Tibial artery (tissue), 4 donors: ENCODE data around the gene HOXC5.

Experiments used
- DNase-seq, 2 donors: peaks; one replicate each; pipeline ENCODE4 v3.0.0-alpha.2; 2019
- H3K27ac ChIP-seq, 2 donors: fragments of 200-600 bp; sonication (generic) in 1 of 2; 1 replicate in 1 of 2; 2 replicates in 1 of 2; pipeline ENCODE4 v1.5.1; 2018 to 2019; ENCODE audit warnings: mild to moderate bottlenecking in 1 of 2
- H3K27me3 ChIP-seq, 2 donors: fragments of 200-600 bp; sonication (generic) in 1 of 2; one replicate each; pipeline versions ENCODE4 v1.5.1 to v1.6.0; 2016 to 2019
- H3K36me3 ChIP-seq, 3 donors: fragments of 200-600 bp; sonication (generic) in 2 of 3; one replicate each; pipeline ENCODE4 v1.5.1; 2016 to 2019; ENCODE audit warnings: mild to moderate bottlenecking in 2 of 3
- H3K4me1 ChIP-seq, 4 donors: fragments of 200-600 bp; sonication (generic) in 2 of 4; 1 replicate in 3 of 4; 2 replicates in 1 of 4; pipeline ENCODE4 v1.5.1; 2016 to 2019
- H3K4me3 ChIP-seq, 2 donors: fragments of 200-600 bp; sonication (generic) in 1 of 2; 1 replicate in 1 of 2; 2 replicates in 1 of 2; pipeline ENCODE4 v1.5.1; 2018 to 2019; ENCODE audit warnings: mild to moderate bottlenecking in 2 of 2
- H3K9me3 ChIP-seq, 3 donors: fragments of 200-600 bp; sonication (generic) in 1 of 3; one replicate each; pipeline ENCODE4 v1.5.1; 2016 to 2019
- intact Hi-C: fragments of 100-400 bp; cut with DNase I; formaldehyde crosslinking; loops from one replicate; pipeline ENCODE4 v1.15.0; 2023; ENCODE audit warnings: low total_unique reads
- TF ChIP-seq, protein P1 (sequence below), 2 experiments: fragments of 200-600 bp in 1 of 2; fragments of 450-650 bp in 1 of 2; IDR thresholded peaks; one replicate each; pipeline ENCODE4 v1.5.1; 2017 to 2019; ENCODE audit warnings: antibody characterized with exemption in 2 of 2, mild to moderate bottlenecking in 1 of 2, moderate library complexity in 1 of 2

The HOXC5 gene

DNA sequence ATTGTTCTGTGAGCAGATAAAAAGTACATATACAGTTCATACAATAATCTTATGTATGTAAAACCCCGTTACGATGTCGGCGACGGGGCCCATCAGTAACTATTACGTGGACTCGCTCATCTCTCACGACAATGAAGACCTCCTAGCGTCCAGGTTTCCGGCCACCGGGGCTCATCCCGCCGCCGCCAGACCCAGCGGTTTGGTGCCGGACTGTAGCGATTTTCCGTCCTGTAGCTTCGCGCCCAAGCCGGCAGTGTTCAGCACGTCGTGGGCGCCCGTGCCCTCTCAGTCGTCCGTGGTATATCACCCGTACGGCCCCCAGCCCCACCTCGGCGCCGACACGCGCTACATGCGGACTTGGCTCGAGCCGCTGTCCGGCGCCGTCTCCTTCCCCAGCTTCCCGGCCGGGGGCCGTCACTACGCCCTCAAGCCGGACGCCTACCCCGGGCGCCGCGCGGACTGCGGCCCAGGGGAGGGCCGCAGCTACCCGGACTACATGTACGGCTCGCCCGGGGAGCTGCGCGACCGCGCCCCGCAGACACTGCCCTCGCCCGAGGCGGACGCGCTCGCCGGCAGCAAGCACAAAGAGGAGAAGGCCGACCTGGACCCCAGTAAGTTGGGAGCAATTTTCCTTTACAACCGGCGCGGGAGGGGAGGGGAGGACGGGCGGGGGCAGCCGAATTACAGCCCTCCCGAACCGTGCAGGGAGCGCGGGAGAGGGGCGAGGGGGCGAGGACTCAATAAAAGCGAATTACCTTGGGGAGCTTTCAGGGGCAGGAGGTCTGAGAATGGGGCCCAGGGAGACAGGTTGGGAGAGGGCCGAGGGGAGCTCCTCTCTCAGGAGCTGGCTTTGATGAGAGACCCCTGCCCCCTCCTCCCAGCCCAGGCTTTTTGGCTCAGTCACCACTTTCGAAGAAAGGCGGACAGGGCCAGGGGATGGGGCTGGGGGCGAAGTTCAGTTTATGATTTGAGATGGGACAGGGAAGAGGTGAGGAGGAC, 32.4 kb upstream of the HOXC5 start, which contains the start of gene HOXC9:
HOXC9 (plus strand) TSS at position 46 of the 999 bp plus-strand sequence; CDS start at position 74, 28 bp downstream.
- Histone ChIP-seq H3K4me3 (peak within 1 kb of the TSS; percentile 64 to 76), H3K27me3 (no peaks in the 10 kb centered on the region), H3K36me3 (no peaks in the 10 kb centered on the region), H3K9me3 (no peaks in the 10 kb centered on the region), H3K4me1 (peaks cover 0 to 74% (median 45%) of the 10 kb centered on the region in 4 donors), H3K27ac (peak within 1 kb of the TSS; percentile 93 to 98)
- TF ChIP-seq, protein P1, sequence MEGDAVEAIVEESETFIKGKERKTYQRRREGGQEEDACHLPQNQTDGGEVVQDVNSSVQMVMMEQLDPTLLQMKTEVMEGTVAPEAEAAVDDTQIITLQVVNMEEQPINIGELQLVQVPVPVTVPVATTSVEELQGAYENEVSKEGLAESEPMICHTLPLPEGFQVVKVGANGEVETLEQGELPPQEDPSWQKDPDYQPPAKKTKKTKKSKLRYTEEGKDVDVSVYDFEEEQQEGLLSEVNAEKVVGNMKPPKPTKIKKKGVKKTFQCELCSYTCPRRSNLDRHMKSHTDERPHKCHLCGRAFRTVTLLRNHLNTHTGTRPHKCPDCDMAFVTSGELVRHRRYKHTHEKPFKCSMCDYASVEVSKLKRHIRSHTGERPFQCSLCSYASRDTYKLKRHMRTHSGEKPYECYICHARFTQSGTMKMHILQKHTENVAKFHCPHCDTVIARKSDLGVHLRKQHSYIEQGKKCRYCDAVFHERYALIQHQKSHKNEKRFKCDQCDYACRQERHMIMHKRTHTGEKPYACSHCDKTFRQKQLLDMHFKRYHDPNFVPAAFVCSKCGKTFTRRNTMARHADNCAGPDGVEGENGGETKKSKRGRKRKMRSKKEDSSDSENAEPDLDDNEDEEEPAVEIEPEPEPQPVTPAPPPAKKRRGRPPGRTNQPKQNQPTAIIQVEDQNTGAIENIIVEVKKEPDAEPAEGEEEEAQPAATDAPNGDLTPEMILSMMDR (IDR thresholded peaks at IDR 0.05), result no peak
- DNase-seq, result no peak
- intact Hi-C loops, result no loop called here

DNA sequence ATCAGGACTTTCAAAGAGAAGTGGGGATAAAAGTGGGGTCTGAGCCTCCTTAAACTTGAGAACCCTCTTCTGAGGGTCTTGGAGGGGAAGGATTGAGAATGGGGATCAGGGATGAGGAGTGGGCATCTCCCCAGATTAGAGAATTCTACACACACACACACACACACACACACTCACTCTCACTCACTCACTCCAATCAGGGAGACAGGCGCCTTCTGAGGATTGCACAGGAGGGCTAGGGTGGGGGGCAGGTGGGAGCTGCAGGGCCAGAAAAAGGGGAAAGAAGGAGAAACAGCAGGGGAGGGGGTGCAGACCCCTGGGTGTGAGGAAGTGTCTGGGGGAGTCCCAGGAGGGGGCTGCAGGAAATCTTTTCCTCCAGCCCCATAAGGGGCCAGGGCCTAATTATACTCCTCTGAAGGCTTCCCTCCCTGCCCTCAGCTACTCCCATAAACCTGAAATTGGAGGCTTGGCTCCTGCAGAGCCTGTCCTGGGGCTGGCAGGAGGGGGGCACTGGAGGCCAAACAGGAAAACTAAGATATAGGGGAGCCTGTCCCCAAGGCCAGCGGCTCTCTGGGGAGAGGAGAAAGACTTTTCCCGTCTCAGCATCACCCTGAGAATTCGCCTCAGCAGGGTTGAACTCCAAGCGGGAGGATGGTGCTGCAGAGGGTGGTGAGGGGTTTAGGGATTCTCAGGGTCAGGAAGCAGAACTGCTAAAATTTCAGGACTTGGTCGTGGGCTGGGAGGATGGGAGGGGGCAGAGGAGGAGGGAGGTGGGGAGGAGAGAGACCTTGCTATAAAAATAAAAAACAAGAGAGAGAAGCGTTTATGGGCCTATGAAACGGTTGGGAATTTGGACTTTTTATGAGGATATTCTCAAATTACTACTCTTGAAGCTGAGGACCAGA, 31.3 kb upstream of the HOXC5 start:
- DNase-seq, result no peak
- Histone ChIP-seq H3K4me1 (peaks cover 0 to 80% (median 50%) of the 10 kb centered on the region in 4 donors), H3K36me3 (no peaks in the 10 kb centered on the region), H3K4me3 (peak overlapping the region; percentile 64 to 76), H3K27me3 (no peaks in the 10 kb centered on the region), H3K27ac (peak overlapping the region; percentile 93 to 98), H3K9me3 (no peaks in the 10 kb centered on the region)
- TF ChIP-seq, protein P1 (IDR thresholded peaks at IDR 0.05), result no peak
- intact Hi-C loops, result no loop called here

DNA sequence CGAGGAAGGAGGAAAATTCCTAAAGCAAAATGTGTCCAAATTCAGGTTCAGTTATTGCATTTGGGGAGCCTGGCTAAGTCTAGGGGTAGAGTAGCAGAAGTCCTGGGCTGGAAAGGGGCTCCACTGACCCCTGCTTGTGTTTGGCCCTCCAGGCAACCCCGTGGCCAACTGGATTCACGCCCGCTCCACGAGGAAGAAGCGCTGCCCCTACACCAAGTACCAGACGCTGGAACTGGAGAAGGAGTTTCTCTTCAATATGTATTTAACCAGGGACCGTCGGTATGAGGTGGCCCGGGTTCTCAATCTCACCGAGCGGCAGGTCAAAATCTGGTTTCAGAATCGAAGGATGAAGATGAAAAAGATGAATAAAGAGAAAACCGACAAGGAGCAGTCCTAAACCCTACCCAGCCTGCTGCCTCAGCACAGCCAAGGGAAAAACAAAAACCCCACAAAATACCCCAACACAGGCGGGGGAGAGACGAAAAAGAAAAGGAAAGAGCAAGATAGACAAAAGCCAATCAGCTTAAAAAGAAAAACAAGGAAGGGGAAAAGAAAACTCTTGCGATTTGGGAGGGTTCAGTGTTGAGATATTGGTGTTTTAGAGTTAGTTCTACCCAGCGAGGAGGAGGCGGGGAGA, 30.5 kb upstream of the HOXC5 start:
- TF ChIP-seq, protein P1 (IDR thresholded peaks at IDR 0.05), result no peak

DNA sequence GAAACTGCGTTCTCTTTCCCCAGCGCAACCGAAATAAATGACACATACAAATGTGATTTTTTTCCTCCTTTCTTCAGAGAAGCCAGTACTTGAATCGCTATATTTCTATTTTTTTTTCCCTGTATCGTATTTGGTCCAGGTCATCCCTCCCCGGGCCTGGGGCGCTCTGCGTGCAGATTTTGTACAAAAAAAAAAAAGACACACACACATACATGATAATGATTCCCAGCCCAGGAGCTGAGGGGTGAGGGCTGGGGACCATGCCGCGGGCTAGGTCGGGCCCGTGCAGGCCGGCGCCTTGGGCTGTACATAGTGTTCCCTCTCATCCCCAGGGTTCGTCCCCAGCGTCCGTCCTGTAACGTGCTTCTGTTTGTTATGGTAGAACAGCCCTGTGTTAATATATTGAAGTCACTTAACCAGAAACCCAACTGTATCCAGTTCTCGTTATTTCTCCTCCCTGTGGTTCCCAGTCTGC, 29.9 kb upstream of the HOXC5 start:
- DNase-seq, result no peak
- Histone ChIP-seq H3K4me1 (peaks cover 0 to 82% (median 60%) of the 10 kb centered on the region in 4 donors), H3K36me3 (no peaks in the 10 kb centered on the region), H3K27me3 (no peaks in the 10 kb centered on the region), H3K9me3 (no peaks in the 10 kb centered on the region), H3K4me3 (peak overlapping the region; percentile 64 to 76), H3K27ac (peak overlapping the region; percentile 66 to 93)
- TF ChIP-seq, protein P1 (IDR thresholded peaks at IDR 0.05), result no peak
- intact Hi-C loops, result no loop called here

More for the DNA sequence above, 30.5 kb upstream of the HOXC5 start:
- H3K4me3 ChIP-seq, result peak overlapping the region; percentile 64 to 76
- intact Hi-C loops, result no loop called here
- H3K36me3 ChIP-seq, result no peaks in the 10 kb centered on the region
- peaks cover 0 to 81% (median 57%) of the 10 kb centered on the region in 4 donors for H3K4me1 ChIP-seq
- H3K27ac ChIP-seq, result peak overlapping the region; percentile 93 to 98
- no peaks in the 10 kb centered on the region for H3K27me3 ChIP-seq
- no peak for DNase-seq
- no peaks in the 10 kb centered on the region for H3K9me3 ChIP-seq

DNA sequence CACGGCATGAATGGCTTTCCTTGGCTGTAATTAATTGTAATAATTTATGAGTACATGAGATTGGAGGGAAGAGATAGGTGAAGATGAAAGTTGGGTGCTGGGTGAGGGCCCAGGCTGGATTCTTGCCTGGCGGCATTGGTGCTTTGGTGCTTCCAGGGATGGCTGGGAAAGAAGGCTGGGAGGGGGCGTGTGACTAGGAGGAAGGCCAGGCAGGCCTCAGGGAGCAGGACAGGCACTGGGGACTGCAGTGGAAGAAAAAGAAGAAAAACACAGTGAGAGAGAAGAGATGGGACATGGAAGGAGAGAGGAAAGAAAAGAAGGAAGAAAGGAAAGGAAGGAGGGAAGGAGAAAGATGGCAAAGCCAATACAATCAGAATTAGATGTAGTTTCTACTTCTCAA, 29.2 kb upstream of the HOXC5 start:
- Histone ChIP-seq H3K9me3 (no peaks in the 10 kb centered on the region), H3K36me3 (no peaks in the 10 kb centered on the region), H3K4me3 (peak overlapping the region; percentile 64 to 76), H3K27me3 (no peaks in the 10 kb centered on the region), H3K4me1 (peaks cover 0 to 82% (median 60%) of the 10 kb centered on the region in 4 donors), H3K27ac (peak overlapping the region; percentile 66 to 93)
- no peak for DNase-seq
- intact Hi-C loops, result no loop called here
- TF ChIP-seq, protein P1 (IDR thresholded peaks at IDR 0.05), result no peak
